ENCODE results near the gene HILPDA.

- TF ChIP-seq EZH2phosphoT487 (IDR thresholded peaks at IDR 0.05; ENCODE audit: insufficient read depth, low read depth) (no peak), EZH2 (IDR thresholded peaks at IDR 0.05; ENCODE audit: insufficient read depth, poor library complexity, severe bottlenecking) (no peak)
Observed at GRCh38 chr7:128422842-128423241, 32.8 kb upstream of the HILPDA start.
